A549 (cell line): Measurements from ENCODE around the gene GGA1. TPM values are rescaled to one million over a fixed set of nuclear protein-coding genes. Genes with fewer than 3 reads are reported as not detected.
A peak's percentile ranks its signal among the peaks of the same experiment; 100 is the strongest.

ENCODE experiments used
- ATAC-seq, 2 experiments: fragments of 200-7000 bp in 1 of 2; fragments of >200 bp in 1 of 2; cut with Nextera tagmentation in 1 of 2; cut with Tn5 transposase in 1 of 2; 3 replicates each; pipeline versions ENCODE4 v1.8.0 to v1.9.1; 2018 to 2020; ENCODE audit warnings: mild to moderate bottlenecking in 1 of 2, moderate library complexity in 1 of 2
- CTCF ChIA-PET: fragments of 300-600 bp; sonication (Branson Sonifier 250); formaldehyde crosslinking; extraction: SDS; loops from one replicate; lab custom pipeline; 2021; ENCODE audit warnings: antibody characterized with exemption, inconsistent platforms; lab: Yijun Ruan, JAX
- POLR2A ChIA-PET: fragments of 350-600 bp; formaldehyde crosslinking; extraction: SDS; loops from one replicate; lab custom pipeline; 2021; ENCODE audit warnings: antibody characterized with exemption, inconsistent platforms; lab: Yijun Ruan, JAX
- DNase-seq, 2 experiments: peaks; one replicate each; pipeline versions ENCODE4 v3.0.0 to v3.0.0-alpha.2; 2011 to 2016; ENCODE audit warnings: low read depth in 1 of 2, low spot score in 1 of 2
- FAIRE-seq: peaks from 2 replicates; lab custom pipeline; 2011; peaks lifted over from hg19 to GRCh38; lab: Jason Lieb, UNC
- H3K27ac ChIP-seq, 2 experiments: fragments of >200 bp; sonication (Bioruptor Twin); formaldehyde crosslinking; 3 replicates each; pipeline ENCODE4 v1.5.1; 2016 to 2017
- H3K4me1 ChIP-seq: fragments of >200 bp; sonication (Bioruptor Twin); formaldehyde crosslinking; 3 replicates; pipeline ENCODE4 v1.6.1; 2016
- H3K4me2 ChIP-seq: fragments of >200 bp; sonication (Bioruptor Twin); formaldehyde crosslinking; 3 replicates; pipeline ENCODE4 v1.6.1; 2016
- H3K4me3 ChIP-seq: fragments of >200 bp; sonication (Bioruptor Twin); formaldehyde crosslinking; 3 replicates; pipeline ENCODE4 v1.5.1; 2016
- H3K9me3 ChIP-seq: fragments of >200 bp; sonication (Bioruptor Twin); formaldehyde crosslinking; 3 replicates; pipeline ENCODE4 v1.6.1; 2016
- ATOH8 ChIP-seq: fragments of 250-450 bp; sonication (Bioruptor Pico); IDR thresholded peaks from 2 replicates; pipeline ENCODE4 v1.5.0; 2020; ENCODE audit warnings: low read depth, mild to moderate bottlenecking, moderate library complexity
- CHD2 ChIP-seq: fragments of 150-350 bp; IDR thresholded peaks from 2 replicates; pipeline ENCODE4 v1.6.1; 2014; ENCODE audit warnings: low read length; ENCODE audit not compliant: partially characterized antibody
- CHD4 ChIP-seq: fragments of 200-600 bp; sonication (generic); IDR thresholded peaks from 2 replicates; pipeline ENCODE4 v1.6.1; 2016; ENCODE audit warnings: antibody characterized with exemption, mild to moderate bottlenecking, borderline replicate concordance
- EHF ChIP-seq: fragments of 250-450 bp; sonication (Bioruptor Pico); IDR thresholded peaks from 2 replicates; pipeline ENCODE4 v1.5.0; 2020; ENCODE audit warnings: mild to moderate bottlenecking
- ELK1 ChIP-seq: fragments of 150-350 bp; IDR thresholded peaks from 2 replicates; pipeline ENCODE4 v1.6.1; 2014; ENCODE audit warnings: low read depth, mild to moderate bottlenecking, low read length
- EP300 ChIP-seq, 2 experiments: fragments of >200 bp; sonication (Bioruptor Twin); formaldehyde crosslinking; IDR thresholded peaks; 2 replicates in 1 of 2; 3 replicates in 1 of 2; pipeline ENCODE4 v1.6.1; 2016 to 2017
- FOSB ChIP-seq: fragments of 250-450 bp; sonication (Bioruptor Pico); IDR thresholded peaks from 2 replicates; pipeline ENCODE4 v1.5.0; 2020; ENCODE audit warnings: mild to moderate bottlenecking, moderate library complexity
- FOXS1 ChIP-seq: fragments of 250-450 bp; sonication (Bioruptor Pico); IDR thresholded peaks from 2 replicates; pipeline ENCODE4 v1.5.0; 2020; ENCODE audit warnings: mild to moderate bottlenecking, moderate library complexity
- GATA3 ChIP-seq: IDR thresholded peaks from 2 replicates; pipeline ENCODE4 v1.6.1; 2012; ENCODE audit warnings: borderline replicate concordance
- HDAC2 ChIP-seq: fragments of 200-600 bp; sonication (generic); IDR thresholded peaks from 2 replicates; pipeline ENCODE4 v1.6.1; 2016
- HOXB13 ChIP-seq: fragments of 250-450 bp; sonication (Bioruptor Pico); IDR thresholded peaks from 2 replicates; pipeline ENCODE4 v1.5.0; 2020; ENCODE audit warnings: low read depth, mild to moderate bottlenecking, moderate library complexity
- MYC ChIP-seq: IDR thresholded peaks from 2 replicates; pipeline ENCODE4 v1.6.1; 2012; ENCODE audit warnings: mild to moderate bottlenecking, inconsistent platforms, low read length, improper control_type of control experiment, borderline replicate concordance
- NFE2L2 ChIP-seq: fragments of 150-350 bp; conservative IDR thresholded peaks from 2 replicates; pipeline ENCODE4 v1.6.1; 2014; ENCODE audit warnings: low read length
- NPAS2 ChIP-seq: fragments of 250-450 bp; sonication (Bioruptor Pico); IDR thresholded peaks from 2 replicates; pipeline ENCODE4 v1.8.0; 2022; ENCODE audit warnings: mild to moderate bottlenecking, moderate library complexity, borderline replicate concordance
- NR3C1 ChIP-seq: fragments of >200 bp; sonication (Bioruptor Twin); formaldehyde crosslinking; IDR thresholded peaks from 3 replicates; pipeline ENCODE4 v1.6.1; 2017
- PHF8 ChIP-seq: fragments of 200-600 bp; sonication (generic); IDR thresholded peaks from 2 replicates; pipeline ENCODE4 v1.6.1; 2016; ENCODE audit warnings: low read depth, mild to moderate bottlenecking, antibody characterized with exemption, moderate library complexity, borderline replicate concordance
- POLR2A ChIP-seq: IDR thresholded peaks from 2 replicates; pipeline ENCODE4 v1.6.1; 2012; ENCODE audit warnings: mild to moderate bottlenecking, low read length
- POLR2AphosphoS2 ChIP-seq: conservative IDR thresholded peaks from 2 replicates; pipeline ENCODE4 v1.6.1; 2012; ENCODE audit warnings: low read length, improper control_type of control experiment, inconsistent platforms
- RNF2 ChIP-seq: fragments of 200-600 bp; sonication (generic); IDR thresholded peaks from 2 replicates; pipeline ENCODE4 v1.6.1; 2016; ENCODE audit warnings: low read depth, mild to moderate bottlenecking, antibody characterized with exemption, moderate library complexity, borderline replicate concordance
- SMC3 ChIP-seq: fragments of >200 bp; sonication (Bioruptor Twin); formaldehyde crosslinking; IDR thresholded peaks from 3 replicates; pipeline ENCODE4 v1.6.1; 2018; ENCODE audit warnings: inconsistent platforms
- SREBF2 ChIP-seq: fragments of 450-650 bp; IDR thresholded peaks from 2 replicates; pipeline ENCODE4 v1.6.1; 2014; ENCODE audit warnings: mild to moderate bottlenecking, moderate library complexity
- ZC3H11A ChIP-seq: fragments of 450-650 bp; IDR thresholded peaks from 2 replicates; pipeline ENCODE4 v1.6.1; 2014; ENCODE audit warnings: antibody characterized with exemption, mild to moderate bottlenecking
- ZNF302 ChIP-seq: fragments of 250-450 bp; sonication (Bioruptor Pico); IDR thresholded peaks from 2 replicates; pipeline ENCODE4 v1.9.0; 2021; ENCODE audit warnings: inconsistent platforms, mild to moderate bottlenecking, moderate library complexity
- WGBS: methylation state at CpG from one replicate; pipeline ENCODE4 v1.1.6; 2017; ENCODE audit errors: missing lambda C conversion rate; 5-methylcytosine and 5-hydroxymethylcytosine counted together
- polyA plus RNA-seq, 4 experiments: library from polyadenylated mRNA; depleted of rRNA in 3 of 4; stranded (reverse); fragments of >200 nt; fragmentation: RNase III in 1 of 4; extraction: RNeasy Plus Mini Kit Qiagen cat#74134 plus additional on column Dnase treatment in 1 of 4; gene quantifications; 2 replicates in 3 of 4; 3 replicates in 1 of 4; pipeline ENCODE4 v1.2.3, GENCODE V29; 2011 to 2017
- TF ChIP-seq, protein P1 (sequence below): IDR thresholded peaks from 2 replicates; pipeline ENCODE4 v1.6.1; 2012
- TF ChIP-seq, protein P2 (sequence below): fragments of 450-650 bp; IDR thresholded peaks from 2 replicates; pipeline ENCODE4 v1.6.1; 2014; ENCODE audit warnings: antibody characterized with exemption
- TF ChIP-seq, protein P3 (sequence below): fragments of >200 bp; sonication (Bioruptor Twin); formaldehyde crosslinking; IDR thresholded peaks from 2 replicates; pipeline ENCODE4 v1.6.1; 2016
- TF ChIP-seq, protein P4 (sequence below): IDR thresholded peaks from 2 replicates; pipeline ENCODE4 v1.6.1; 2012

GGA1 gene
- polyA plus RNA-seq, 2 of the 4 experiments (the other 2 are of a cell fraction) = 22.0 to 26.1 TPM

GRCh38 chr22:37672206-37672919 is 63.7 kb downstream of the GGA1 start:
- H3K4me2 ChIP-seq = no peak overlapping the region
- CTCF ChIA-PET = interaction anchor here (0.6 to 15.2 kb wide), 6 partner anchors 10 to 639 kb away, joined by 3 to 152 read pairs (median 3); partner anchors contain the start of gene PDXP
- no peak for TF ChIP-seq RNF2
- TF ChIP-seq ATOH8 (CRISPR knock-in tag) = no peak
- TF ChIP-seq MYC = no peak
- TF ChIP-seq GATA3 = no peak
- TF ChIP-seq CHD2 = no peak
- TF ChIP-seq FOSB = no peak
- TF ChIP-seq SMC3 = no peak
- no peak for TF ChIP-seq PHF8
- TF ChIP-seq NPAS2 = no peak
- TF ChIP-seq ELK1 = no peak
- TF ChIP-seq NFE2L2 = no peak
- TF ChIP-seq, protein P1, sequence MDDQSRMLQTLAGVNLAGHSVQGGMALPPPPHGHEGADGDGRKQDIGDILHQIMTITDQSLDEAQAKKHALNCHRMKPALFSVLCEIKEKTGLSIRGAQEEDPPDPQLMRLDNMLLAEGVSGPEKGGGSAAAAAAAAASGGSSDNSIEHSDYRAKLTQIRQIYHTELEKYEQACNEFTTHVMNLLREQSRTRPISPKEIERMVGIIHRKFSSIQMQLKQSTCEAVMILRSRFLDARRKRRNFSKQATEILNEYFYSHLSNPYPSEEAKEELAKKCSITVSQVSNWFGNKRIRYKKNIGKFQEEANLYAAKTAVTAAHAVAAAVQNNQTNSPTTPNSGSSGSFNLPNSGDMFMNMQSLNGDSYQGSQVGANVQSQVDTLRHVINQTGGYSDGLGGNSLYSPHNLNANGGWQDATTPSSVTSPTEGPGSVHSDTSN = no peak
- TF ChIP-seq NR3C1 = no peak
- TF ChIP-seq, all 56 proteins: peak for 0
- Histone ChIP-seq H3K9me3 (no peaks in the 10 kb centered on the region), H3K4me1 (peaks cover 6% of the 10 kb centered on the region; the same call in 2 of the 3 replicates), H3K4me3 (no peak overlapping the region), H3K27ac (no peak overlapping the region; a peak in 1 of 6 replicates)
- DNase-seq = no peak
- ATAC-seq = no peak
- no peak for FAIRE-seq
- POLR2A ChIA-PET = no interaction called here
- WGBS = 87% methylated on average over 15 of the region's 15 CpGs

GRCh38 chr22:37672920-37673455 is 64.4 kb downstream of the GGA1 start:
- CTCF ChIA-PET = interaction anchor here (0.6 to 15.2 kb wide), 6 partner anchors 10 to 638 kb away, joined by 3 to 152 read pairs (median 3); partner anchors contain the start of gene PDXP
- POLR2A ChIA-PET = no interaction called here
- TF ChIP-seq, protein P2, sequence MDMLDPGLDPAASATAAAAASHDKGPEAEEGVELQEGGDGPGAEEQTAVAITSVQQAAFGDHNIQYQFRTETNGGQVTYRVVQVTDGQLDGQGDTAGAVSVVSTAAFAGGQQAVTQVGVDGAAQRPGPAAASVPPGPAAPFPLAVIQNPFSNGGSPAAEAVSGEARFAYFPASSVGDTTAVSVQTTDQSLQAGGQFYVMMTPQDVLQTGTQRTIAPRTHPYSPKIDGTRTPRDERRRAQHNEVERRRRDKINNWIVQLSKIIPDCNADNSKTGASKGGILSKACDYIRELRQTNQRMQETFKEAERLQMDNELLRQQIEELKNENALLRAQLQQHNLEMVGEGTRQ = no peak
- TF ChIP-seq NFE2L2 (no peak), EP300 (IDR thresholded peaks at IDR 0.05) (no peak), SREBF2 (no peak), EHF (CRISPR knock-in tag) (no peak), ZC3H11A (no peak)
- no peak for DNase-seq
- 83% methylated on average over 4 of the region's 11 CpGs for WGBS
- Histone ChIP-seq H3K9me3 (no peaks in the 10 kb centered on the region), H3K4me3 (no peak overlapping the region), H3K27ac (no peak overlapping the region), H3K4me1 (peaks cover 13% of the 10 kb centered on the region; the same call in 2 of the 3 replicates), H3K4me2 (no peak overlapping the region)
- FAIRE-seq = no peak
- ATAC-seq = no peak

DNA sequence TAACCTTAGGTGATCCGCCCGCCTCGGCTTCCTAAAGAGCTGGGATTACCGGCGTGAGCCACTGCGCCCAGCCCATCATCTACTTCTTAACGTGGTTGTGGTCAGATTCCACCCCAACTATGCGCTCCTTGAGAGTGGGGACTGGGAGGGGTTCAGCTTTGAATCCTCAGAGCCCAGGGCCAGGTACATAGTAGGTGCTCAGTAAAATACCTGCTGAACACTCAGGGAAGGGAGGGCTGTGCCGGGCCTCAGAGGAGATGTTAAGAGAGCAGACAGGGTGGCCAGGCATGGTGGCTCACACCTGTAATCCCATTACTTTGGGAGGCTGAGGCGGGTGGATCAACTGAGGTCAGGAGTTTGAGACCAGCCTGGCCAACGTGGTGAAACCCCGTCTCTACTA is 65.6 kb downstream of the GGA1 start:
- ATAC-seq (no peak), FAIRE-seq (no peak), DNase-seq (no peak)
- Histone ChIP-seq H3K4me2 (peak overlapping the region; percentile 100), H3K27ac (peak overlapping the region; percentile 85 to 97), H3K9me3 (no peaks in the 10 kb centered on the region), H3K4me3 (no peak overlapping the region), H3K4me1 (peaks cover 18% of the 10 kb centered on the region; the same call in 2 of the 3 replicates)
- WGBS = 87% methylated on average over 11 of the region's 12 CpGs
- CTCF ChIA-PET = interaction anchor here (1.4 to 15.2 kb wide), 3 partner anchors 14 to 31 kb away, joined by 3 to 152 read pairs (median 3); no protein-coding TSS in a partner anchor
- TF ChIP-seq NPAS2 (no peak), POLR2AphosphoS2 (no peak), PHF8 (no peak), POLR2A (no peak), HOXB13 (CRISPR knock-in tag) (no peak), ZNF302 (CRISPR knock-in tag) (no peak), ELK1 (no peak), FOXS1 (CRISPR knock-in tag) (no peak), CHD2 (no peak), CHD4 (no peak), HDAC2 (no peak), ZC3H11A (no peak), EP300 (IDR thresholded peaks at IDR 0.05) (no peak)
- TF ChIP-seq, protein P3, sequence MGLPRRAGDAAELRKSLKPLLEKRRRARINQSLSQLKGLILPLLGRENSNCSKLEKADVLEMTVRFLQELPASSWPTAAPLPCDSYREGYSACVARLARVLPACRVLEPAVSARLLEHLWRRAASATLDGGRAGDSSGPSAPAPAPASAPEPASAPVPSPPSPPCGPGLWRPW = no peak
- TF ChIP-seq, protein P4, sequence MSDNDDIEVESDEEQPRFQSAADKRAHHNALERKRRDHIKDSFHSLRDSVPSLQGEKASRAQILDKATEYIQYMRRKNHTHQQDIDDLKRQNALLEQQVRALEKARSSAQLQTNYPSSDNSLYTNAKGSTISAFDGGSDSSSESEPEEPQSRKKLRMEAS = no peak
- POLR2A ChIA-PET = interaction anchor here (3.1 kb wide), 1 partner anchor 17 kb away, joined by 31 read pairs; the partner anchor contains the start of gene PDXP
